SK-N-SH (cell line): Measurements from ENCODE around the gene TMEM50B.

Experiments used
- EP300 ChIP-seq, 2 experiments: IDR thresholded peaks; 2 replicates each; pipeline versions ENCODE4 v1.4.0 to v1.6.1; 2012; ENCODE audit warnings: borderline replicate concordance in 1 of 2, low read depth in 1 of 2, low read length in 1 of 2
- EZH2phosphoT487 ChIP-seq: fragments of 200-600 bp; sonication (generic); IDR thresholded peaks from 2 replicates; pipeline ENCODE4 v1.6.1; 2017; ENCODE audit warnings: low read depth, mixed run types, mild to moderate bottlenecking, antibody characterized with exemption, moderate library complexity, borderline replicate concordance
- MEF2A ChIP-seq: IDR thresholded peaks from 2 replicates; pipeline ENCODE4 v1.4.0; 2012; ENCODE audit warnings: low read depth, borderline replicate concordance
- POLR2AphosphoS5 ChIP-seq: IDR thresholded peaks from 2 replicates; pipeline ENCODE4 v1.6.1; 2012; ENCODE audit warnings: low read depth, low read length
- RAD21 ChIP-seq: IDR thresholded peaks from 2 replicates; pipeline ENCODE4 v1.6.1; 2012; ENCODE audit warnings: mild to moderate bottlenecking, low read length
- RFX5 ChIP-seq: IDR thresholded peaks from 2 replicates; pipeline ENCODE4 v1.6.1; 2012; ENCODE audit warnings: mild to moderate bottlenecking, improper control_type of control experiment, low read length
- RXRA ChIP-seq: IDR thresholded peaks from 2 replicates; pipeline ENCODE4 v1.4.0; 2012; ENCODE audit warnings: low read depth, mild to moderate bottlenecking, borderline replicate concordance
- TAF1 ChIP-seq: IDR thresholded peaks from 2 replicates; pipeline ENCODE4 v1.6.1; 2012; ENCODE audit warnings: low read depth, mild to moderate bottlenecking, low read length, moderate library complexity, borderline replicate concordance
- TCF12 ChIP-seq: IDR thresholded peaks from 2 replicates; pipeline ENCODE4 v1.4.0; 2012
- TF ChIP-seq, protein P1 (sequence below): fragments of 200-600 bp; sonication (generic); IDR thresholded peaks from 2 replicates; pipeline ENCODE4 v1.6.1; 2017; ENCODE audit warnings: antibody characterized with exemption, mild to moderate bottlenecking, moderate library complexity
- TF ChIP-seq, protein P2 (sequence below): fragments of 150-350 bp; IDR thresholded peaks from 2 replicates; pipeline ENCODE4 v1.6.1; 2017; ENCODE audit warnings: antibody characterized with exemption, low read length, low read depth, borderline replicate concordance

- TF ChIP-seq TAF1 (no peak), EZH2phosphoT487 (no peak), RFX5 (no peak), RXRA (no peak), POLR2AphosphoS5 (no peak), EP300 (IDR thresholded peaks at IDR 0.05; ENCODE audit: borderline replicate concordance in 1 of 2, low read depth in 1 of 2, low read length in 1 of 2) (no peak), MEF2A (no peak), RAD21 (no peak), TCF12 (no peak)
- TF ChIP-seq, protein P1, sequence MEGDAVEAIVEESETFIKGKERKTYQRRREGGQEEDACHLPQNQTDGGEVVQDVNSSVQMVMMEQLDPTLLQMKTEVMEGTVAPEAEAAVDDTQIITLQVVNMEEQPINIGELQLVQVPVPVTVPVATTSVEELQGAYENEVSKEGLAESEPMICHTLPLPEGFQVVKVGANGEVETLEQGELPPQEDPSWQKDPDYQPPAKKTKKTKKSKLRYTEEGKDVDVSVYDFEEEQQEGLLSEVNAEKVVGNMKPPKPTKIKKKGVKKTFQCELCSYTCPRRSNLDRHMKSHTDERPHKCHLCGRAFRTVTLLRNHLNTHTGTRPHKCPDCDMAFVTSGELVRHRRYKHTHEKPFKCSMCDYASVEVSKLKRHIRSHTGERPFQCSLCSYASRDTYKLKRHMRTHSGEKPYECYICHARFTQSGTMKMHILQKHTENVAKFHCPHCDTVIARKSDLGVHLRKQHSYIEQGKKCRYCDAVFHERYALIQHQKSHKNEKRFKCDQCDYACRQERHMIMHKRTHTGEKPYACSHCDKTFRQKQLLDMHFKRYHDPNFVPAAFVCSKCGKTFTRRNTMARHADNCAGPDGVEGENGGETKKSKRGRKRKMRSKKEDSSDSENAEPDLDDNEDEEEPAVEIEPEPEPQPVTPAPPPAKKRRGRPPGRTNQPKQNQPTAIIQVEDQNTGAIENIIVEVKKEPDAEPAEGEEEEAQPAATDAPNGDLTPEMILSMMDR = no peak
- TF ChIP-seq, protein P2, sequence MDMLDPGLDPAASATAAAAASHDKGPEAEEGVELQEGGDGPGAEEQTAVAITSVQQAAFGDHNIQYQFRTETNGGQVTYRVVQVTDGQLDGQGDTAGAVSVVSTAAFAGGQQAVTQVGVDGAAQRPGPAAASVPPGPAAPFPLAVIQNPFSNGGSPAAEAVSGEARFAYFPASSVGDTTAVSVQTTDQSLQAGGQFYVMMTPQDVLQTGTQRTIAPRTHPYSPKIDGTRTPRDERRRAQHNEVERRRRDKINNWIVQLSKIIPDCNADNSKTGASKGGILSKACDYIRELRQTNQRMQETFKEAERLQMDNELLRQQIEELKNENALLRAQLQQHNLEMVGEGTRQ = no peak
Observed at GRCh38 chr21:33433001-33433400, 46.8 kb downstream of the TMEM50B start.
